Midbrain (tissue), 1 donor: ENCODE measurements around the gene PCSK5.
A peak's percentile ranks its signal among the peaks of the same experiment; 100 is the strongest.
"Not testable (repeated sequence)": the region's sequence is repeated elsewhere in the genome, so short reads cannot be mapped to it uniquely, and the experiment has no call there.

ENCODE experiments used
- DNase-seq: peaks from one replicate; lab custom pipeline; 2025; lab: John Stamatoyannopoulos, UW

Gene PCSK5

DNA sequence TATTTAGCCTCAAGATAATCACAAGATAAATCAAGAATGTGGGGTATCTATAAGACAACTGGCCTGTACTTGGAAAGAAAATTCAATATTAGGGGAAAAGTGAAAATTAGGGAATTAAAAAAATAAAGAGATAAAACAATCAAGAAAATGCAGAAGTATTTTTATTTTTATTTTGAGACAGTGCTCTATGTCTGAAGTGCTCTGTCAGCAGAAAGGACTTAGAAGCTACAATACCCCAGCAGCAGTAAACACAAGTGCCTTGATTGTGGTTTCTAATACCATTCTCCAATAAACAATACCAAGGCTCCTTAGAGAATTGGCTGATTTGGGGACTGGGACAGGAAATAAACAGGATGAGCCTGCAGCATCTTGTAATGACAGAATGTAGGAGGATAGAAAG is 358.8 kb downstream of the PCSK5 start:
- DNase-seq = no peak

DNA sequence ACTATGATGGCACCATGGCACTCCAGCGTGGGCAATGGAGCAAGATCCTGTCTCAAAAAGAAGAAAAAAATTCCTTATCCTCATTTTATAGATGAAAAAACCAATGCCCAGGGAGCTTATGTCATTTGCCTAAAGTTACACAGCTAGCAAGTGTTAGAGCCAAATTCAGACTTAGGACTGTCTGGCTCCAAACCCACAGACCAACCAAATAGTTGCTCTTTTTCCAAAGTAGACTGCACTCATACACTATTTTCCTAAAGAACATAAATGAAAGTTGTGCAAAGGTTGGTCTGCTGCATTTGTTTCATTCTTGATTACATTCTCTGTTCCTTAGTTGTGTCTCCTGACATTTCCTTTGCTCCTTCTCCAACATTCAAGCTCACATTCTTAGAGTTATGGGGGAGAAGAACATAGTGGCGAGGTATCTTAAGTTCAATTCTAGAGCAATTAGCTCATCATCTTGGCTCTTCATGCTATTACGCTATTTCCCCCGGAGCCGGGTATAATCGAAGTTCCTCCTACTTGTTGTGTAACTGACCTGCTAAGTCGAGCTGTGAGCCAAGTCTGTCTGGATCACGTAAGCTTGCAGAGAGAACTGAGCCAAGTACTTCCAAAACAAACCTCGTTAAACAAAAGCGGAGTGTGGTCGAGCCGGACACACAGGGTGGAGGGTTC is 365.4 kb downstream of the PCSK5 start:
- peak; percentile 11 for DNase-seq

- no peak for DNase-seq
These were observed 366.8 kb downstream of the PCSK5 start for GRCh38 chr9:76257311-76257710.

DNA sequence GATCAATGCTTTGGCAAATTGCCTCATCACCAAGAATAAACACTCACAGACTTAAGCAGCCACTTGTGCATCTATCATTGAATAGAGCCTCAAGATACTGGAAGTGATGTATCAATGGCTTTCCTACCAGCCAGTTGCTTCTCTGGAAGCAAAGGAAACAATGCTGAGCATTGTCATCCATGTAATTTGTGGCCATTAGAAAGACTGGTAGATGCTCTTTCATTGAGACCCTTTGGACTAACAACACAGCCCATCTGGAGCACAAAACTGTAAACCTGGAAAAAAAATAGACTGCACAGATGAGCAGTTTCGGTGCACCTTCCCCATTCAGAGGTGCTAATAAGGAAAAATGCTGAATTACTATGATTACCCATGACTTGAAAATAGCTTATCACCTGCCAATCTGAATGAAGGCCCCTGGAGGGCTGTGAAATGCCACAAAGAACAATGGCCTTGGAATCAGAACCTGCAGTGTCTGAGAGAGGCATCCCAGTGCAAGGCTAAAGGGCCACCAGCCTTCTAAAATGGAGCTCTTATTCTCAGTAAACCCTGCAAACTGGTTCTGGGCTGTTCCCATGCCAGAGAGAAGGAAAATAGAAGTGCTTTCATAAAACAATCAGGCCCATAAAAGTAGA is 376.3 kb downstream of the PCSK5 start:
- DNase-seq = no peak

GRCh38 chr9:76267284-76267652 is 376.8 kb downstream of the PCSK5 start:
- DNase-seq = no peak

DNA sequence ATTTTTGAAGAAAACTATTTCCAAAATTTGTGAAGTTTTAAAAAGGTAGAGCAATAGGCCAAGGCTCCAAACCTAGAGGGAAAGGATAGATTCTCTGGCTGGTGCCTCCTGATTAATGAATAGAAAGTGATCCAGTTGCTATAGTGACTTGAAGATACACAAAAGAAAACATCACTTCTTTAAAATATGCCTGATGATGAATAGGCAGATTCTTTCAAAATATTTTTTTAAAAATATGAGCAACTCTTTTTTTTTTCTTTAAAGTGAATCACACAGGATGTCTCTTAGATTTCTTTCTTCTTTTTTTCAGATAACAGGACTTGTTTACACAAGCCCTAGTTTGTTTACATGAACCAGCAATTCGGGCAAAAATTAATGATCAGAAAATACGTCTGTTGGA is 379.3 kb downstream of the PCSK5 start:
- no peak for DNase-seq

DNA sequence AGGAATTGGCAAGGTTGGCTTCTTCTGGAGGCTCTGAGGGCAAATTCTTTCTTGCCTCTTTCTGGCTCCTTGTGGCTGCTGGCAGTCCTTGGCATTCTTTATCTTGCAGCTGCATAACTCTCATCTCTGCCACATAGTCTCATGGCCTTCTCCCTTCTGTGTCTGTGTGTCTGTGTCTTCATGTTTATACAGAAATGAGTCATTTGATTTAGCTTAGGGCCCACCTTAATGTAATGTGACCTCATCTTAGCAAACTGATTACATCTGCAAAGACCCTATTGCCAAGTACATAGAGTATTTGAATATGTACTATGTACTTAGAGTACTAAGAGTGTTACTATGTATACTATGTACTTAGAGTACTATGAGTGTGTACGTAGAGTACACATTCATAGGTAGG is 381.3 kb downstream of the PCSK5 start:
- no peak for DNase-seq

- DNase-seq = no peak
These were observed 398.6 kb downstream of the PCSK5 start for GRCh38 chr9:76289042-76289441.

DNA sequence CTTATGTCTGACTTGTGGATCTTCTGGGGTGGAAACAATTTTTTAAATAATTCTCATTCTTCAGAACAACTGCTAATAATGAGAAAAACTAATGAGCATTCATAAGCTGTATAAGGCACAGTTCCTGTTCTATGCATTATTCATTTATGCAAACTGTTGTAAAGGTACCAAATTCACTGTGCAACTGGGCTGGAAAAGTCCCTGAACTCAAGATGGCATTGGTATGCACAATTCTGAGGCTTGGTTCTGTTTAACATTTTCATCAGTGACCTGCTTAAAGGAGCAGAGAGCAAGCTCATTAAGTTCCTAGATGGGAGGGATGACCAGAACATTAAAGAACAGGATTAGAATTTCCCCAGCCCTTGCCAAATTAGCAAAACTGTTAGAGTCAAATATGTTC is 399.2 kb downstream of the PCSK5 start:
- no peak for DNase-seq

- no peak for DNase-seq
These were observed 400.1 kb downstream of the PCSK5 start for GRCh38 chr9:76290555-76290954.

DNA sequence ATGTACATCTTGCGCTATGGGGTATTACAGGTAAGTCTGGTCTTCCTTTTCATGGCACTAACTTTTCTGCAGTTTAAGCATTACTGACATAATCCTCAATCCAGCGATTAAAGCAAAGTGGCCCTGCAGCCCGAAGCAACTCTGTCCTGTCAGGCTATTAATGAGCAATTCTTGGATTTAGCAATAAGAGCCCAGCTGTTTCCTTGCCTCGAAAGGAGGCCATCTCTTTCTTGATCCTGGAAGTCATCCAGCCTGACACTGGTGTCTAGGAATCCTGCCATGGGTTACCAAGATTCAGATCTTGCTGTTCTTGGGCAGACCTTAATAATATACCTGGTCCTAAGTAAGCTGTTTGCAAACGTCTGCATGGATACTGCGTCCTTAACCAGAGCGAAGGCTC is 401.8 kb downstream of the PCSK5 start:
- no peak for DNase-seq

GRCh38 chr9:76292658-76293057 is 402.2 kb downstream of the PCSK5 start:
- no peak for DNase-seq

DNA sequence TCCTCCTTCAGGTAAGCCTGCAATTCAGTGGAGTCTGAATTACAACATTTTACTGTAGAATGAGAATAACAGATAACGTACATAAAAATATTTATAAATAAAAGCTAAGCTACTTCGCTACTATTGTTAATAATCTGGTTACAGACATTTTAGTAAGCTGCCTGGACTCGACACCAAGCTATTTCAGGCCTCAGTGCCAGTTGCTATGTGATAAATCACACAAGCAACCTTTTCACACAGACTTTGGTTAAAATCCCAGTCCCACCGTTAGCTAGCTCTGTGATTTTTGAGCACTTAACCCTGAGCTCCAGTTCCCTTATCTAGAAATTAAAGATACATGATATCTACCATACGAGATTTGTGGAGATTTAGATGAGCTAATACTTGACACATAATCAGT is 403.8 kb downstream of the PCSK5 start:
- DNase-seq = no peak

DNA sequence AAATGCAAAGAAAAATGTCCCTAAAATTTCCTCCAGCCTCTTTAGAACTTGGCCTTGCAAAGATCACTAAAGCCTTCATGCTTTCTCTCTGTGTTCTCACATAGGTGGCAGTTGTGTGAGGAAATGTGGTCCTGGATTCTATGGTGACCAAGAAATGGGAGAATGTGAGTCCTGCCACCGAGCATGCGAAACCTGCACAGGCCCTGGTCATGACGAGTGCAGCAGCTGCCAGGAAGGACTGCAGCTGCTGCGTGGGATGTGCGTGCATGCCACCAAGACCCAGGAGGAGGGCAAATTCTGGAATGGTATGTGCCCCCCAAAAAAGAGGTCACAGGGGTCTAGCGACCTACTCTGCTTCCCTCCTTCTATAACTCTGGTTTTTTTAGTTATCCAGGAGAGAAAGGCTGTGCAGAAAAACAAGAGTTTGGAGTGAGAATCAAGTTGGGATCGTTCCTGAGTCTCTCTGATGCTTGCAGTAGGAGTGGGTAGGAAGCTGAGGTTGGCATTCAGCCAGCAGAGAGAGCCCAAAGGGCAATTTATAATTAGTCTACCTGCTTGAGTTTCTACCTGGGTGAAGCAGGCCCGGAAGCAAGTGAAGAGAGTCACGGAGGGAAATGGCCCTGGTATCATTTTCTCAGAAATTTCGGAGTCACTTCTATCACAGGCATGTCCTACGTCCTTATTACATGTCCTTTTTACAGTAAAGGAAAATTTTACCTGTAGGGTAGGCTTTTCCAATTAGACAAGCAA is 406.3 kb downstream of the PCSK5 start:
- DNase-seq = no peak

DNA sequence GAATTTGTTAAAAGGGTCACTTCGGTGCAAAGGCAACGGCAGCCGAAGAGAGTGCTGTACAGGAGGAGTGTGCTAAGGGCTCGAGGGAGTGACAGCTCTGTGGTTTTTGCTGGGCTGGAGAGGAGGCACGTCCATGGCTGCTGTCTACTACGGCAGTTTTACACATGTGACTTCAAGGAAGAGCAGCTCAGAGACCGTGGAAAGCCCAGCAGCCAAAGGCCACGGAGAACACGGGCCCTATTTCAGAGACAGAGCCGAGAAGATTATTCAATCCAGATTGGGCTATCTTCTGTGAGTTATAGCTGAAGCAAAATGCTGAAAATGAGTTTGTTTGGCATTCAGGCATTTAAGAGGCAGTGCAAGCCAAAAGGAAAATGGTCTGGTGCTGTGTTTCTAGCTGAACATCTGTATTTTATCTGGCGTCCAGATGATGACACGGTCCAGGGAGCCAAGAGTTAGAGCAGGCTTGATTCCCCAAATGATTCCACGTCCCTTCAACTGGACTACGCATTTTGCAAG is 407.3 kb downstream of the PCSK5 start:
- DNase-seq = no peak

DNA sequence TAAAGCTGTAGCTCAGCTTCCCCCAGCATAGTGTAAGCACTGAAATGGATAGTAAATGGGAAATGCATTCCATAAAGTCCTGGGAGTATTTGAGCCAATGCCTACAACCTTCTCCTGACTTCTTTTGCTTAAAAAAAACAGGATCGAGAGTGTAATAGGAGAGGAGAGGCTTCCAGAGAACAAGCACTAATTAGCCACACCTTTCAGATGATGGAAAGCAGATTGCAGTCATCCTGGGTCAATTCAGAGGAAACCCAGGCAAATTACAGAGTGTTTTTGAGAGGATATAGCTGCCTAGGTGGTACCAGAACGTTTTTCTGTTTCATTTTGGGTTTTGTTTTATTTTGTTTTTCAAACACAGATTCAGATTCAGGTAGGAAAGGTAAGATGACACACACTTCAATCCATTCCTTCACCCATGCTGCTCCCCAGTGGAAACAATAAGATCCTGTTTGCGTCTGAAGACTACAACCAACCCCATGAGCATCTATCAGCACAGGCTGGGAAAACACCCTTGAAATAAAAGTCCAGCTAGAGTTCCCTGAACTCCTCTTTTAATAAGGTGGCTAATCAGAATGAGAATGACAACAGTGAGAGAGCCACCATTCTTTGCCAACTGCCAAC is 408.2 kb downstream of the PCSK5 start:
- no peak for DNase-seq

DNA sequence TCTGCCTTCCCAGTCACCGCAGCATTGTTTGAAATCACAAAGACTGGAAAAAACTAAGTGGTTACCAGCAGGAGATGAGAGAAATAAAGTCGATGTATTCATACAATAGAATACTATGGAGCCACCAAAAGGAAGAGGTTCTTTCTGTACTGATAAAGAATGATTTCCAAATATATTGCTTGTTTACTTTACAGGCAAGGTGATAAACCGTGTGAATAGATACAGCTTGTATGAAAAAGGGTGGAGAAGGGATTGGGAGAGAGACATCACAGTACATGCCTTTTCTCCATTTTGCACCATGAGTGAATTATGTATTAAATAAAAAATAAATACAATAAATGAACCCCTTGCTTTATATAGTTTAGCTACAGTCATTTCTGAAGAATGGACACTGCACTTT is 412.1 kb downstream of the PCSK5 start:
- DNase-seq = no peak

DNA sequence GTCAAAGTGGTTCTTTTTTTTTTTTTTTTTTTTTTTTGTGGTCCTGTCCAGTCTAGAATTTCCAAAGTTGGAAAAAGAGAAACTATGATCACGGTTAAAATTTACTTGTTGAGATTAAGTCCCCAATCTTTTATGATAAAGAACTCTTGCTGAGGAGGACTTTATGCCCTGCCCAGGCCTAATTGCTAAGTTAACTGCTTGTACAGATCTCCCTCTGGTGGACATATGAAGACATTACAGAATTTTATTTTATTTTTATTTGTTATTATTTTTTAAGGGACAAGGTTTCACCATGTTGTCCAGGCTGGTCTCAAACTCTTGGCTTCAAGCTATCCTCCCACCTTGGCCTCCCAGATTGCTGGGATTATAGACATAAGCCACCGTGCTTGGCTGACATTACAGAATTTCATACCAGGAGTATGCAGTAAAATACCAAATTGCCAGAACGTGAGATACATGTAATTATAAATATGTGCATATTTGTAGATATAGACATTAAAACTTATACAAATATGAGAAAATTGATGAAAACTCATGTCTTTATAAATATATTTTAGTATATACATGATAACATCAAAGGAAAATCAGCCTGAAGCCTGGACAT is 412.6 kb downstream of the PCSK5 start:
- peak; percentile 25 for DNase-seq

GRCh38 chr9:76307047-76307446 is 416.6 kb downstream of the PCSK5 start:
- DNase-seq = not testable (repeated sequence)

- no peak for DNase-seq
These were observed 420.1 kb downstream of the PCSK5 start for GRCh38 chr9:76310577-76310976.

GRCh38 chr9:76310991-76311390 is 420.5 kb downstream of the PCSK5 start:
- DNase-seq = no peak

- DNase-seq = no peak
These were observed 421.1 kb downstream of the PCSK5 start for GRCh38 chr9:76311537-76311936.
